GM23338 (cell line): Measurements from ENCODE around the gene DAPK2. TPM values are rescaled to one million over a fixed set of nuclear protein-coding genes. Genes with fewer than 3 reads are reported as not detected.

ENCODE experiments used
- ATAC-seq: fragments of 200-7000 bp; cut with Tn5 transposase; 3 replicates; pipeline ENCODE4 v1.9.1; 2020
- DNase-seq: peaks from one replicate; pipeline ENCODE4 v3.0.0-alpha.2; 2015; ENCODE audit warnings: low spot score
- H2AFZ ChIP-seq: fragments of 200-600 bp; sonication (generic); 2 replicates; pipeline ENCODE4 v1.8.0; 2016; ENCODE audit warnings: antibody characterized with exemption, mild to moderate bottlenecking, moderate library complexity
- H3F3A ChIP-seq: fragments of 200-600 bp; sonication (generic); replicated peaks from 2 replicates; pipeline ENCODE4 v1.8.0; 2017; ENCODE audit warnings: antibody characterized with exemption, mixed run types, low read depth
- H3K27ac ChIP-seq: fragments of 200-600 bp; sonication (generic); 2 replicates; pipeline ENCODE4 v1.6.1; 2016; ENCODE audit warnings: low read depth
- H3K27me3 ChIP-seq: fragments of 200-600 bp; sonication (generic); 2 replicates; pipeline ENCODE4 v1.8.0; 2016; ENCODE audit warnings: mild to moderate bottlenecking, mixed run types, moderate library complexity; ENCODE audit not compliant: insufficient read depth
- H3K36me3 ChIP-seq: fragments of 200-600 bp; sonication (generic); 2 replicates; pipeline ENCODE4 v1.8.0; 2016; ENCODE audit warnings: mild to moderate bottlenecking; ENCODE audit not compliant: insufficient read depth
- H3K4me1 ChIP-seq: fragments of 200-600 bp; sonication (generic); 2 replicates; pipeline ENCODE4 v1.8.0; 2016; ENCODE audit warnings: mild to moderate bottlenecking, moderate library complexity; ENCODE audit not compliant: insufficient read depth
- H3K4me2 ChIP-seq: fragments of 200-600 bp; sonication (generic); 2 replicates; pipeline ENCODE4 v1.7.1; 2017; ENCODE audit warnings: mixed run types
- H3K4me3 ChIP-seq: fragments of 200-600 bp; sonication (generic); 2 replicates; pipeline ENCODE4 v1.6.1; 2016; ENCODE audit warnings: mixed run types
- H3K79me2 ChIP-seq: fragments of 200-600 bp; sonication (generic); replicated peaks from 2 replicates; pipeline ENCODE4 v1.8.0; 2017; ENCODE audit warnings: mild to moderate bottlenecking; ENCODE audit not compliant: insufficient read depth
- H3K9me2 ChIP-seq: fragments of 200-600 bp; sonication (generic); 2 replicates; pipeline ENCODE4 v1.8.0; 2017; ENCODE audit not compliant: insufficient read depth
- H4K20me1 ChIP-seq: fragments of 200-600 bp; sonication (generic); replicated peaks from 2 replicates; pipeline ENCODE4 v1.8.0; 2017; ENCODE audit warnings: mild to moderate bottlenecking; ENCODE audit not compliant: insufficient read depth
- H3K27ac Mint-ChIP-seq: 2 replicates; pipeline ENCODE4 v1.8.0; 2020; ENCODE audit warnings: inconsistent platforms, mild to moderate bottlenecking, moderate library complexity, mixed read lengths
- H3K27me3 Mint-ChIP-seq: 3 replicates; pipeline ENCODE4 v1.8.0; 2022; ENCODE audit warnings: low read depth, mild to moderate bottlenecking, moderate library complexity, mixed read lengths, inconsistent platforms; ENCODE audit not compliant: insufficient read depth, poor library complexity
- H3K36me3 Mint-ChIP-seq: 3 replicates; pipeline ENCODE4 v1.8.0; 2021; ENCODE audit warnings: low read depth, mild to moderate bottlenecking, inconsistent platforms, moderate library complexity, mixed read lengths
- H3K4me1 Mint-ChIP-seq: 3 replicates; pipeline ENCODE4 v1.8.0; 2020; ENCODE audit warnings: mild to moderate bottlenecking, inconsistent platforms, mixed read lengths
- H3K4me3 Mint-ChIP-seq: 3 replicates; pipeline ENCODE4 v1.8.0; 2021; ENCODE audit warnings: moderate library complexity, mild to moderate bottlenecking, inconsistent platforms, mixed read lengths
- H3K9me3 Mint-ChIP-seq: 3 replicates; pipeline ENCODE4 v1.8.0; 2020; ENCODE audit warnings: moderate library complexity, mild to moderate bottlenecking, inconsistent platforms, mixed read lengths
- CTCF ChIP-seq, 2 experiments: fragments of 200-600 bp in 1 of 2; sonication (generic) in 1 of 2; conservative IDR thresholded peaks; 2 replicates each; pipeline versions ENCODE4 v1.5.1 to v1.6.1; 2016 to 2017; ENCODE audit warnings: antibody characterized with exemption in 2 of 2, low read depth in 2 of 2, mild to moderate bottlenecking in 2 of 2, moderate library complexity in 1 of 2
- EZH2 ChIP-seq: fragments of 200-600 bp; sonication (generic); IDR thresholded peaks from one replicate; pipeline ENCODE4 v1.8.0; 2017; ENCODE audit warnings: antibody characterized with exemption, mild to moderate bottlenecking, low read depth; ENCODE audit not compliant: unreplicated experiment
- EZH2phosphoT487 ChIP-seq: fragments of 200-600 bp; sonication (generic); IDR thresholded peaks from one replicate; pipeline ENCODE4 v1.8.1; 2018; ENCODE audit warnings: antibody characterized with exemption; ENCODE audit not compliant: unreplicated experiment
- JUNB ChIP-seq: IDR thresholded peaks from one replicate; pipeline ENCODE4 v1.6.1; 2016; ENCODE audit warnings: antibody characterized with exemption; ENCODE audit not compliant: unreplicated experiment
- POLR2AphosphoS5 ChIP-seq: IDR thresholded peaks from 2 replicates; pipeline ENCODE4 v1.6.1; 2016; ENCODE audit warnings: antibody characterized with exemption, low read depth
- REST ChIP-seq: IDR thresholded peaks from one replicate; pipeline ENCODE4 v1.6.1; 2018; ENCODE audit warnings: antibody characterized with exemption; ENCODE audit not compliant: unreplicated experiment
- ZNF114 ChIP-seq: fragments of 250-450 bp; sonication (Bioruptor Pico); IDR thresholded peaks from 2 replicates; pipeline ENCODE4 v1.5.0; 2020; ENCODE audit warnings: mild to moderate bottlenecking, moderate library complexity
- ZNF331 ChIP-seq: fragments of 250-450 bp; sonication (Bioruptor Pico); IDR thresholded peaks from 2 replicates; pipeline ENCODE4 v1.5.0; 2020; ENCODE audit warnings: low read depth, mild to moderate bottlenecking, moderate library complexity
- ZNF462 ChIP-seq: fragments of 250-450 bp; sonication (Bioruptor Pico); IDR thresholded peaks from 2 replicates; pipeline ENCODE4 v1.5.0; 2020; ENCODE audit warnings: mild to moderate bottlenecking, moderate library complexity
- polyA plus RNA-seq: library from polyadenylated mRNA; unstranded; fragments of >200 nt; fragmentation: Nextera tagmentation; extraction: Ambion mirVana; gene quantifications from 2 replicates; pipeline ENCODE4 v1.2.1, GENCODE V29; 2016
- total RNA-seq: library from RNA; depleted of rRNA; stranded (reverse); fragments of >200 nt; shearing (Covaris generic); gene quantifications from 2 replicates; pipeline ENCODE4 v1.2.3, GENCODE V29; 2014

The DAPK2 gene
- total and polyA plus RNA-seq, 2 experiments from 2014 or later: 1.6 to 3.1 TPM

GRCh38 chr15:64090527-64090926 lies 44.2 kb upstream of the DAPK2 start (continued):
- TF ChIP-seq REST (no peak), ZNF331 (CRISPR knock-in tag) (no peak), ZNF114 (CRISPR knock-in tag) (no peak), CTCF (conservative IDR thresholded peaks at IDR 0.05; ENCODE audit: low read depth in 2 of 2) (no peak)

- Mint-ChIP-seq H3K9me3 (no peaks in the 10 kb centered on the region), H3K27me3 (peaks cover 6% of the 10 kb centered on the region), H3K36me3 (peaks cover 29% of the 10 kb centered on the region), H3K4me3 (no peak overlapping the region), H3K4me1 (peaks cover 14% of the 10 kb centered on the region), H3K27ac (no peak overlapping the region)
- peaks cover 16% of the 10 kb centered on the region for H3K36me3 ChIP-seq
- peaks cover 8% of the 10 kb centered on the region; the same call in 1 of the 2 replicates for H4K20me1 ChIP-seq
- H3K4me1 ChIP-seq: peaks cover 7% of the 10 kb centered on the region; the same call in 1 of the 2 replicates
- DNase-seq (no peak), ATAC-seq (no peak)
- H2AFZ ChIP-seq: no peak overlapping the region
- H3K9me2 ChIP-seq: no peaks in the 10 kb centered on the region
- H3K4me2 ChIP-seq: no peak overlapping the region
- no peaks in the 10 kb centered on the region for H3K27me3 ChIP-seq
- peaks cover 40% of the 10 kb centered on the region for H3K79me2 ChIP-seq
- no peak overlapping the region for H3K4me3 ChIP-seq
- no peaks in the 10 kb centered on the region for H3F3A ChIP-seq
- no peak overlapping the region for H3K27ac ChIP-seq
- TF ChIP-seq CTCF (conservative IDR thresholded peaks at IDR 0.05; ENCODE audit: low read depth in 2 of 2) (no peak), ZNF462 (CRISPR knock-in tag) (no peak), EZH2 (no peak), JUNB (no peak), POLR2AphosphoS5 (no peak), EZH2phosphoT487 (no peak)
Observed at GRCh38 chr15:64089543-64090280, 43.4 kb upstream of the DAPK2 start.
